OCI-LY1 (cell line): ENCODE data around the gene AGAP1.

Source experiments
- H2AFZ ChIP-seq: fragments of 200-600 bp; sonication (generic), shearing (Covaris generic); 2 replicates; pipeline ENCODE4 v1.6.0; 2014; ENCODE audit warnings: antibody characterized with exemption, mild to moderate bottlenecking, low read length
- H3F3A ChIP-seq: fragments of 200-600 bp; sonication (generic), shearing (Covaris generic); 2 replicates; pipeline ENCODE4 v1.6.0; 2014; ENCODE audit warnings: mild to moderate bottlenecking, antibody characterized with exemption, low read length, moderate library complexity; ENCODE audit not compliant: insufficient read depth
- H3K27ac ChIP-seq: fragments of 200-600 bp; sonication (generic); 2 replicates; pipeline ENCODE4 v1.5.1; 2014; ENCODE audit warnings: low read length, mixed run types, mild to moderate bottlenecking, low read depth; ENCODE audit not compliant: poor library complexity, severe bottlenecking
- H3K27me3 ChIP-seq: fragments of 200-600 bp; sonication (generic); 2 replicates; pipeline ENCODE4 v1.6.0; 2014; ENCODE audit warnings: antibody characterized with exemption, mild to moderate bottlenecking, low read length, moderate library complexity; ENCODE audit not compliant: insufficient read depth
- H3K36me3 ChIP-seq: fragments of 200-600 bp; sonication (generic); 2 replicates; pipeline ENCODE4 v1.6.1; 2014; ENCODE audit warnings: mild to moderate bottlenecking, antibody characterized with exemption, low read length, moderate library complexity, mixed read lengths; ENCODE audit not compliant: insufficient read depth
- H3K4me1 ChIP-seq: fragments of 200-600 bp; sonication (generic); 2 replicates; pipeline ENCODE4 v1.5.1; 2014; ENCODE audit warnings: mild to moderate bottlenecking, low read length, moderate library complexity; ENCODE audit not compliant: insufficient read depth, severe bottlenecking
- H3K4me2 ChIP-seq: fragments of 200-600 bp; sonication (generic), shearing (Covaris generic); 2 replicates; pipeline ENCODE4 v1.6.1; 2014; ENCODE audit warnings: low read length
- H3K4me3 ChIP-seq: fragments of 200-600 bp; sonication (generic); 2 replicates; pipeline ENCODE4 v1.5.1; 2014; ENCODE audit warnings: low read length, low read depth, mild to moderate bottlenecking, mixed read lengths; ENCODE audit not compliant: poor library complexity, severe bottlenecking
- H3K79me2 ChIP-seq: fragments of 200-600 bp; shearing (Covaris generic); 2 replicates; pipeline ENCODE4 v1.6.1; 2016; ENCODE audit warnings: mixed run types, low read length, mixed read lengths; ENCODE audit not compliant: insufficient read depth
- H3K9ac ChIP-seq: fragments of 200-600 bp; sonication (generic), shearing (Covaris generic); 2 replicates; pipeline ENCODE4 v1.6.1; 2014; ENCODE audit warnings: mild to moderate bottlenecking, low read length, mixed read lengths
- H3K9me2 ChIP-seq: fragments of 200-600 bp; sonication (generic), shearing (Covaris generic); 2 replicates; pipeline ENCODE4 v1.6.1; 2014; ENCODE audit warnings: low read depth, mild to moderate bottlenecking, low read length, mixed read lengths
- H3K9me3 ChIP-seq: fragments of 200-600 bp; shearing (Covaris generic); 2 replicates; pipeline ENCODE4 v1.6.1; 2014; ENCODE audit warnings: low read length, mixed read lengths
- H4K20me1 ChIP-seq: fragments of 200-600 bp; sonication (generic), shearing (Covaris generic); 2 replicates; pipeline ENCODE4 v1.6.0; 2016; ENCODE audit warnings: mild to moderate bottlenecking, low read length; ENCODE audit not compliant: insufficient read depth
- EZH2 ChIP-seq: fragments of 200-600 bp; sonication (generic), shearing (Covaris generic); IDR thresholded peaks from 2 replicates; pipeline ENCODE4 v1.8.0; 2017; ENCODE audit warnings: borderline replicate concordance, mixed run types, mild to moderate bottlenecking, antibody characterized with exemption, low read length, moderate library complexity, mixed read lengths
- TF ChIP-seq, protein P1 (sequence below): fragments of 200-600 bp; sonication (generic), shearing (Covaris generic); IDR thresholded peaks from 2 replicates; pipeline ENCODE4 v1.5.1; 2017; ENCODE audit warnings: mild to moderate bottlenecking, antibody characterized with exemption, low read length, moderate library complexity, mixed read lengths

The AGAP1 gene

GRCh38 chr2:236122236-236122635 is 628.4 kb downstream of the AGAP1 start:
- Histone ChIP-seq H2AFZ (no peak overlapping the region), H3F3A (no peaks in the 10 kb centered on the region), H3K4me1 (no peaks in the 10 kb centered on the region), H3K27ac (no peak overlapping the region), H3K27me3 (no peaks in the 10 kb centered on the region), H3K9me2 (no peaks in the 10 kb centered on the region), H3K36me3 (no peaks in the 10 kb centered on the region), H3K9me3 (no peaks in the 10 kb centered on the region), H3K4me2 (no peak overlapping the region), H3K9ac (no peak overlapping the region), H4K20me1 (no peaks in the 10 kb centered on the region), H3K79me2 (no peaks in the 10 kb centered on the region), H3K4me3 (no peak overlapping the region)
- TF ChIP-seq, protein P1, sequence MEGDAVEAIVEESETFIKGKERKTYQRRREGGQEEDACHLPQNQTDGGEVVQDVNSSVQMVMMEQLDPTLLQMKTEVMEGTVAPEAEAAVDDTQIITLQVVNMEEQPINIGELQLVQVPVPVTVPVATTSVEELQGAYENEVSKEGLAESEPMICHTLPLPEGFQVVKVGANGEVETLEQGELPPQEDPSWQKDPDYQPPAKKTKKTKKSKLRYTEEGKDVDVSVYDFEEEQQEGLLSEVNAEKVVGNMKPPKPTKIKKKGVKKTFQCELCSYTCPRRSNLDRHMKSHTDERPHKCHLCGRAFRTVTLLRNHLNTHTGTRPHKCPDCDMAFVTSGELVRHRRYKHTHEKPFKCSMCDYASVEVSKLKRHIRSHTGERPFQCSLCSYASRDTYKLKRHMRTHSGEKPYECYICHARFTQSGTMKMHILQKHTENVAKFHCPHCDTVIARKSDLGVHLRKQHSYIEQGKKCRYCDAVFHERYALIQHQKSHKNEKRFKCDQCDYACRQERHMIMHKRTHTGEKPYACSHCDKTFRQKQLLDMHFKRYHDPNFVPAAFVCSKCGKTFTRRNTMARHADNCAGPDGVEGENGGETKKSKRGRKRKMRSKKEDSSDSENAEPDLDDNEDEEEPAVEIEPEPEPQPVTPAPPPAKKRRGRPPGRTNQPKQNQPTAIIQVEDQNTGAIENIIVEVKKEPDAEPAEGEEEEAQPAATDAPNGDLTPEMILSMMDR: no peak
- TF ChIP-seq EZH2: no peak

- H3K79me2 ChIP-seq: no peaks in the 10 kb centered on the region
- no peak overlapping the region for H3K4me3 ChIP-seq
- no peaks in the 10 kb centered on the region for H3F3A ChIP-seq
- H3K9me3 ChIP-seq: no peaks in the 10 kb centered on the region
- no peaks in the 10 kb centered on the region for H3K27me3 ChIP-seq
- no peak for TF ChIP-seq EZH2
- TF ChIP-seq, protein P1: no peak
- no peaks in the 10 kb centered on the region for H3K36me3 ChIP-seq
- H2AFZ ChIP-seq: no peak overlapping the region
- no peaks in the 10 kb centered on the region for H4K20me1 ChIP-seq
- H3K9ac ChIP-seq: no peak overlapping the region
- H3K9me2 ChIP-seq: no peaks in the 10 kb centered on the region
- no peaks in the 10 kb centered on the region for H3K4me1 ChIP-seq
- no peak overlapping the region for H3K27ac ChIP-seq
- H3K4me2 ChIP-seq: no peak overlapping the region
Measured at GRCh38 chr2:236123716-236124115, 629.9 kb downstream of the AGAP1 start.

DNA sequence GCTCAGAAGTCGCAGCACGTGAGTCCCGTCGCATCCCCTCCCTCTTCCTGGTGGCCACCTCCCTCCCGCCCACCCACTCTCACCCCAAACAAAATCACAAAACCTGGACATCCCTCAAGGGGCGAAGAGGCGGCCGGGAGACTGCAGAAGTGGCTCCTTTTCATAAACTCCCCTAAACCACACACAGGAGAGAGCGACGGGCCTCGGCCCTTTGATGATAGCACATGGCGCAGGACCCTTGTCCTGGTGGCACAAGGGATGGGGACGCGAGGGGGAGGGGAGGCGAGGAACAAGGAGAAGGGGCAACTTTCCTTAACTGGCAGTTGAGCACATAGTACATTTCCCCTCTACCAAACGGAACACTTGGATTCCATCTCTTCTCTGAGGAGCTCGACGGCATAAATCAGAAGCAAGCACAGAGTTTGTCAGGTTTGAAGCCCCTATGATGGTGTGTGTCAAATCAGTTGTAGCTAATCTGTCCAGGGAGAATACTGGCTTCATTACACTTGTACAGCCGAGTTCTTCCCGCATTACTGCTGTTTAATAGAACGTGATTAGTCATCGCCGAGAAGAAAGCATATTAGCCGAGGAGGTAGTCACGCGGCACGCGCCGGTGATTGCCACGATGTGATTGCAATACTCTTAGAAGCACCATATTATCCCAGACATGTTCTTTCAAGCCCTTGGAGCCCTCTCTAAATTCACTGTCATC is 630.5 kb downstream of the AGAP1 start:
- no peak overlapping the region for H3K9ac ChIP-seq
- H3K4me3 ChIP-seq: no peak overlapping the region
- no peaks in the 10 kb centered on the region for H3K36me3 ChIP-seq
- no peaks in the 10 kb centered on the region for H3K9me2 ChIP-seq
- no peak overlapping the region for H3K4me2 ChIP-seq
- H2AFZ ChIP-seq: no peak overlapping the region
- no peaks in the 10 kb centered on the region for H3K4me1 ChIP-seq
- H3K9me3 ChIP-seq: no peaks in the 10 kb centered on the region
- no peaks in the 10 kb centered on the region for H3F3A ChIP-seq
- no peaks in the 10 kb centered on the region for H3K79me2 ChIP-seq
- no peaks in the 10 kb centered on the region for H3K27me3 ChIP-seq
- TF ChIP-seq, protein P1: no peak
- TF ChIP-seq EZH2: no peak
- no peak overlapping the region for H3K27ac ChIP-seq
- H4K20me1 ChIP-seq: no peaks in the 10 kb centered on the region
